T-helper 2 cell (primary cell): ENCODE measurements around the gene FLT1.
A peak's percentile ranks its signal among the peaks of the same experiment; 100 is the strongest.

Experiments used
- DNase-seq, 5 experiments: peaks; one replicate each; pipeline versions ENCODE4 v3.0.0 to v3.0.0-alpha.2; 2012 to 2022

FLT1 gene

GRCh38 chr13:28316129-28316528, 178.8 kb downstream of the FLT1 start:
- DNase-seq: no peak

GRCh38 chr13:28314879-28315278, 180.0 kb downstream of the FLT1 start:
- DNase-seq: no peak

GRCh38 chr13:28313579-28313978, 181.3 kb downstream of the FLT1 start:
- DNase-seq: peak in 1 of 5 experiments; percentile 49

- DNase-seq: no peak
Observed at GRCh38 chr13:28306325-28306724, 188.6 kb downstream of the FLT1 start.

GRCh38 chr13:28301839-28302238, 193.1 kb downstream of the FLT1 start:
- DNase-seq: no peak

GRCh38 chr13:28299916-28300315, 195.0 kb downstream of the FLT1 start:
- DNase-seq: no peak

GRCh38 chr13:28297341-28297740, 197.6 kb downstream of the FLT1 start:
- no peak for DNase-seq

GRCh38 chr13:28286263-28286662, 208.7 kb downstream of the FLT1 start:
- peak in 1 of 5 experiments; percentile 19 for DNase-seq

GRCh38 chr13:28283600-28283999, 211.3 kb downstream of the FLT1 start:
- no peak for DNase-seq

GRCh38 chr13:28282451-28282850, 212.5 kb downstream of the FLT1 start:
- DNase-seq: no peak

GRCh38 chr13:28273919-28274318, 221.0 kb downstream of the FLT1 start:
- DNase-seq: no peak

GRCh38 chr13:28271056-28271840, 223.7 kb downstream of the FLT1 start:
- no peak for DNase-seq

GRCh38 chr13:28268800-28269223, 226.1 kb downstream of the FLT1 start:
- DNase-seq: peak in 2 of 5 experiments; percentile 15 to 95

- no peak for DNase-seq
Observed at GRCh38 chr13:28267497-28267896, 227.4 kb downstream of the FLT1 start.

- no peak for DNase-seq
Observed at GRCh38 chr13:28258417-28258816, 236.5 kb downstream of the FLT1 start.

GRCh38 chr13:28257305-28257704, 237.6 kb downstream of the FLT1 start:
- DNase-seq: no peak

GRCh38 chr13:28252547-28252946, 242.4 kb downstream of the FLT1 start:
- no peak for DNase-seq

GRCh38 chr13:28251466-28251865, 243.5 kb downstream of the FLT1 start:
- no peak for DNase-seq

- DNase-seq: no peak
Observed at GRCh38 chr13:28250542-28250941, 244.4 kb downstream of the FLT1 start.
